Kidney epithelial cell (primary cell): ENCODE results near the gene MTARC2. TPM values are rescaled to one million over a fixed set of nuclear protein-coding genes. Genes with fewer than 3 reads are reported as not detected.
"Not testable (repeated sequence)": the region's sequence is repeated elsewhere in the genome, so short reads cannot be mapped to it uniquely, and the experiment has no call there.

ENCODE experiments used
- DNase-seq: peaks from one replicate; pipeline ENCODE4 v3.0.0-alpha.2; 2010; ENCODE audit warnings: low read depth
- H3K27me3 ChIP-seq: 2 replicates; pipeline ENCODE4 v1.6.0; 2011; ENCODE audit warnings: low read length; ENCODE audit not compliant: control insufficient read depth, insufficient read depth
- H3K36me3 ChIP-seq: 2 replicates; pipeline ENCODE4 v1.5.1; 2011; ENCODE audit warnings: low read length; ENCODE audit not compliant: control insufficient read depth, insufficient read depth
- H3K4me3 ChIP-seq: 2 replicates; pipeline ENCODE4 v1.5.1; 2011; ENCODE audit warnings: low read depth, mild to moderate bottlenecking, control low read depth, low read length
- total RNA-seq: library from RNA; depleted of rRNA; stranded (reverse); fragments of >200 nt; gene quantifications from 2 replicates; pipeline ENCODE4 v1.2.3, GENCODE V29; 2015
- TF ChIP-seq, protein P1 (sequence below): IDR thresholded peaks from 2 replicates; pipeline ENCODE4 v1.5.1; 2011; ENCODE audit warnings: mild to moderate bottlenecking, moderate library complexity, low read length, control low read depth, inconsistent platforms; ENCODE audit not compliant: insufficient read depth, poor library complexity, severe bottlenecking

Gene MTARC2
- total RNA-seq, 1 donor from 2014 or later = 8.9 TPM

- TF ChIP-seq, protein P1, sequence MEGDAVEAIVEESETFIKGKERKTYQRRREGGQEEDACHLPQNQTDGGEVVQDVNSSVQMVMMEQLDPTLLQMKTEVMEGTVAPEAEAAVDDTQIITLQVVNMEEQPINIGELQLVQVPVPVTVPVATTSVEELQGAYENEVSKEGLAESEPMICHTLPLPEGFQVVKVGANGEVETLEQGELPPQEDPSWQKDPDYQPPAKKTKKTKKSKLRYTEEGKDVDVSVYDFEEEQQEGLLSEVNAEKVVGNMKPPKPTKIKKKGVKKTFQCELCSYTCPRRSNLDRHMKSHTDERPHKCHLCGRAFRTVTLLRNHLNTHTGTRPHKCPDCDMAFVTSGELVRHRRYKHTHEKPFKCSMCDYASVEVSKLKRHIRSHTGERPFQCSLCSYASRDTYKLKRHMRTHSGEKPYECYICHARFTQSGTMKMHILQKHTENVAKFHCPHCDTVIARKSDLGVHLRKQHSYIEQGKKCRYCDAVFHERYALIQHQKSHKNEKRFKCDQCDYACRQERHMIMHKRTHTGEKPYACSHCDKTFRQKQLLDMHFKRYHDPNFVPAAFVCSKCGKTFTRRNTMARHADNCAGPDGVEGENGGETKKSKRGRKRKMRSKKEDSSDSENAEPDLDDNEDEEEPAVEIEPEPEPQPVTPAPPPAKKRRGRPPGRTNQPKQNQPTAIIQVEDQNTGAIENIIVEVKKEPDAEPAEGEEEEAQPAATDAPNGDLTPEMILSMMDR = no peak
- H3K4me3 ChIP-seq = no peak overlapping the region
- no peaks in the 10 kb centered on the region for H3K27me3 ChIP-seq
- peak; percentile 48 for DNase-seq
- H3K36me3 ChIP-seq = no peaks in the 10 kb centered on the region
Measured at GRCh38 chr1:220734571-220735326, 13.4 kb upstream of the MTARC2 start.

DNA sequence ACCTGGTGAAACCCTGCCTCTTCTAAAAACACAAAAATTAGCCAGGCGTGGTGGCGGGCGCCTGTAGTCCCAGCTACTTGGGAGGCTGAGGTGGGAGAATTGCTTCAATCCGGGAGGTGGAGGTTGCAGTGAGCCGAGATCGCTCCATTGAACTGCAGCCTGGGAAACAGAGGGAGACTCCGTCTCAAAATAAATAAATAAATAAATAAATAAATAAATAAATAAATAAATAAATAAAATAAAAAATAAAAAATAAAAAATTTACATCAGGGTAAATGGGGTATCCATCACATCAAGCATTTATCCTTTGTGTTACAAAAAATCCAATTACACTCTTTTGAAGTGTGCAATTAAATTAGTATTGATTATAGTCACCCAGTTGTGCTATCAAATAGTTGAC lies 11.8 kb upstream of the MTARC2 start:
- not testable (repeated sequence) for H3K27me3 ChIP-seq, H3K36me3 ChIP-seq

DNA sequence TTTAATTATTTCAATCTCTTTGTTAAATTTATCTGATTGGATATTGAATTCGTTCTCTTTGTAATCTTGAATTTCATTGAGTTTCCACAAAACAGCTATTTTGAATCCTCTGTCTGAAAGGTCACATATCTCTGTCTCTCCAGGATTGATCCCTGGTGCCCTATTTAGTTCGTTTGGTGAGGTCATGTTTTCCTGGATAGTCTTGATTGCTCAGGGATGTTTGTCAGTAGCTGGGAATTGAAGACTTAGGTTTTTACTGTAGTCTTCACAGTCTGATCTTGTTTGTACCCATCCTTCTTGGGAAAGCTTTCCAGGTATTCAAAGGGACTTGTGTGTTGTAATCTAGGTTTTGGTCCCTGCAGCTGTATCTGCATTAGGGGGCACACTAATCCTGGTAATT lies 6.8 kb upstream of the MTARC2 start:
- DNase-seq = no peak
- TF ChIP-seq, protein P1 = no peak
- no peak overlapping the region for H3K4me3 ChIP-seq
- H3K27me3 ChIP-seq = no peaks in the 10 kb centered on the region
- H3K36me3 ChIP-seq = no peaks in the 10 kb centered on the region

More for the DNA sequence above, 11.8 kb upstream of the MTARC2 start:
- H3K4me3 ChIP-seq, DNase-seq: not testable (repeated sequence)

- DNase-seq = no peak
- Histone ChIP-seq H3K4me3 (no peak overlapping the region), H3K36me3 (no peaks in the 10 kb centered on the region), H3K27me3 (no peaks in the 10 kb centered on the region)
- TF ChIP-seq, protein P1 = no peak
Measured at GRCh38 chr1:220741825-220742224, 6.3 kb upstream of the MTARC2 start.

DNA sequence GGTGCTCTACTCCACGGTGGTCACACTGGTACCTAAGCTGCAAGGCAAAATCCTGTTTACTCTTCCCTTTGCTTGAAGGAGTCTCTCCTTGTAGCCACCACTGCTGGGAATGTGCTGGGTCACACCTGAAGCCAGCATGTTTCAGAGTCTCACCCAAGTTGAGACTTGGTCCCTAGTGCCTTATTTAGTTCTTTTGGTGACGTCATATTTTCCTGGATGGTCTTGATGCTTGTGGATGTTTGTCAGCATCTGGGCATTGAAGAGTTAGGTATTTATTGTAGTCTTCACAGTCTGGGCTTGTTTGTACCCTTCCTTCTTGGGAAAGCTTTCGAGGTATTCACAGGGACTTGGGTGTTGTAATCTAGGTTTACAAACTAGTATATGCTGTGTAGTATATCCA lies 5.6 kb upstream of the MTARC2 start:
- TF ChIP-seq, protein P1 = no peak
- no peak overlapping the region for H3K4me3 ChIP-seq

DNA sequence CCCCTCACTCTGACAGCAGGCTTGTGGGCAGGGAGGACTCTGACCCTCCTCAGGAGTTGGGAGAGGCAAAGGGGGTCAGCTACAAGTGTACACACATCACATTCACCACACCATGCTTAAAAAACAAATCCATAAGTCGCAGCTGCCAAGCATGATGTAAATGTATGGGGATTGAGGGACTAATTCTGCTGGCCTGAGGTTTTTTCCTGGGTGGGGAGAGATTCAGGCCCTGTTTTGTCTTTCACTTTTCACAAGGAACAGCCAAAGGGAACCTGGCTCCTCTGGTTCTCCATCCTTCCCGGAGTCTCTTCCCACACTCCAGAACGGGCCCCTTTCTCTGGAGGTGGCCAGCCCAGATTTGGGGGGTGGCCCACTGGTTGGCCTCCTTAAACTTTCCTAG lies 1.3 kb upstream of the MTARC2 start:
- Histone ChIP-seq H3K27me3 (no peaks in the 10 kb centered on the region), H3K36me3 (no peaks in the 10 kb centered on the region), H3K4me3 (no peak overlapping the region)
- no peak for DNase-seq
- TF ChIP-seq, protein P1 = no peak

More for the DNA sequence above, 5.6 kb upstream of the MTARC2 start:
- DNase-seq = no peak
- Histone ChIP-seq H3K27me3 (no peaks in the 10 kb centered on the region), H3K36me3 (no peaks in the 10 kb centered on the region)
